ENCODE measurements around the gene GLRA3.
"Not testable (repeated sequence)": the region's sequence is repeated elsewhere in the genome, so short reads cannot be mapped to it uniquely, and the experiment has no call there.

The GLRA3 gene

GRCh38 chr4:174714393-174715211, 114.4 kb downstream of the GLRA3 start:
- no peak for DNase-seq (ENCODE audit: low read depth)

- no peak for DNase-seq (ENCODE audit: low read depth)
Observed at GRCh38 chr4:174713821-174714220, 115.2 kb downstream of the GLRA3 start.

DNA sequence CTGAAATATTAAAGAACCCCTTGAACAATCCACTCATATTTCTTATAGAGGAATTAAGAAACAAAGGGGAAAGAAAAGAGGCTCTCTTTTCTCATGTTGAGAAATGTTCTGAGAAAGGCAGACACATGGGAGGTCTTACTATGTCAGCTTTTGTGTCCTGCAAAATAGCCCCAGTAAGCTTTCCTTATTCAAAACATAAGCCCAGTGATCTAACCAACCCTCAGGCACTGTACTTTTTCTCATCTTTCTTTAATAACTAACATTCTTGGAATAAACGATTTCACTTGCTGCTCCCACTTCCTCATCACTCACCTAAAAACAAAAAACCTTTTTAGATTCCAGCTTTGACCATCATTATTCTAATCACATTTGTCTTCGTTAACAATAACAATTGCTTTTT, 115.9 kb downstream of the GLRA3 start:
- DNase-seq (ENCODE audit: low read depth), result no peak

- DNase-seq (ENCODE audit: low read depth), result no peak
Observed at GRCh38 chr4:174709526-174709925, 119.5 kb downstream of the GLRA3 start.

- DNase-seq (ENCODE audit: low read depth), result no peak
Observed at GRCh38 chr4:174708381-174708780, 120.7 kb downstream of the GLRA3 start.

- no peak for DNase-seq (ENCODE audit: low read depth)
Observed at GRCh38 chr4:174707902-174708301, 121.1 kb downstream of the GLRA3 start.

- DNase-seq (ENCODE audit: low read depth), result no peak
Observed at GRCh38 chr4:174707051-174707676, 121.9 kb downstream of the GLRA3 start.

DNA sequence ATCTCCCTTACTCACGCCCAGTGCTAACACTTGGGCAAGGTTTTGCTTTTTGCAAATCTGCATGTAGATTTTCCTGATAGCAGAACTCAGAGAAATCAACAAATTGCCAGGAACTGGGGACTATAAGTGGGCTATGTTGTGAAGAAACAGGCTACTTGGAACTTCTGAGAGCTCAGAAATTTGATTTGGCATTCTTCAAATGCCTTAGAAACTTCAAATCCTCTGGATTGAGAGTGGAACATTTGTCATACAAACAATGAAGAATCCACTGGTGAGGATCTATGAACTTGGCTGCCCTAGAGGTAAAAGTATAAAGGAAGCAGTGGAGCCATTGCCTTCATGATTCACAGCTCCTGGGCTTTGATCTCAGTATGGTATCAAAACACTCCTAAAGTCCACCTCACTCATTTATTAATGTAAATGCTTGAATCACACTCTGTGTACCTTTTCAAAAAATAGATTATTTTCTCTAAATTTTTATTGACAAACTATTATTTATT, 126.0 kb downstream of the GLRA3 start:
- no peak for DNase-seq (ENCODE audit: low read depth)

- DNase-seq (ENCODE audit: low read depth), result no peak
Observed at GRCh38 chr4:174699654-174700053, 129.4 kb downstream of the GLRA3 start.

DNA sequence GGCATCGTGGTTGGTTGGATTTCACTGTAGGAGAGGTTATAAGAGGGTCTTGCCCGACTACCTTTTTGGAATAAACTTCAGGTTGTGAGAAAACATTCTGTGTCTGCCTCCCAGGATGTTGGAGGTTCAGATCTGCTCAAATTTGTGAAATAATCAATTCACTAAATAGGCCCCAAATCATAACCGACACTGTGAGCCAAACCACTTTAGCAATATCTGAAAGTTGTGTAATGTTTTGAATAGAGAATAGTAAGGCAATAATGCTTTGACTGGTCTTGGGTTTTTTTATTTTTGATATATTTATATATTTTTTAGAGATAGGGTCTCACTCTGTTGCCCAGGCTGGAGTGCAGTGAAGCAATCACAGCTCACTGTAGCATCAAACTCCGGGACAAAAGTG, 131.2 kb downstream of the GLRA3 start:
- no peak for DNase-seq (ENCODE audit: low read depth)

GRCh38 chr4:174697202-174697601, 131.8 kb downstream of the GLRA3 start:
- no peak for DNase-seq (ENCODE audit: low read depth)

DNA sequence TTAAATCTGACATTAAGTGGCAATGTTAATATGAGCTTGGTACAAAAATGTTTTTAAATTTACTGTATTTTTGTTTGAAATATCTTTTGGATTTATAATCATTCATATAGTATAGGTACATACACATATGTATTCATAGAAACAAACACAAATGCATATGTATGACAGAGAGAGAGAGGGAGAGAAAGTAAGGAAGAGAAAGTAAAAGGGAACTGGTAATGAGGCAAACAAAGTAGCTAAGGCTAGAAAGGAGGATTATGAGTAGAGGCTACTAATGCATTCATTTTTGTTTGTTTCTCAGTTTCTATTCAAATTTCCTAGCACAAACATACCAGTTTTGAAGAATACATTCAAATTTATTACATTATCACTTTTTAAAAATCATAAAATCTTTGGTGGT, 132.4 kb downstream of the GLRA3 start:
- no peak for DNase-seq (ENCODE audit: low read depth)

- DNase-seq (ENCODE audit: low read depth), result not testable (repeated sequence)
Observed at GRCh38 chr4:174691876-174692275, 137.2 kb downstream of the GLRA3 start.

GRCh38 chr4:174690665-174691064, 138.4 kb downstream of the GLRA3 start:
- DNase-seq (ENCODE audit: low read depth), result no peak

GRCh38 chr4:174689618-174690017, 139.4 kb downstream of the GLRA3 start:
- no peak for DNase-seq (ENCODE audit: low read depth)

DNA sequence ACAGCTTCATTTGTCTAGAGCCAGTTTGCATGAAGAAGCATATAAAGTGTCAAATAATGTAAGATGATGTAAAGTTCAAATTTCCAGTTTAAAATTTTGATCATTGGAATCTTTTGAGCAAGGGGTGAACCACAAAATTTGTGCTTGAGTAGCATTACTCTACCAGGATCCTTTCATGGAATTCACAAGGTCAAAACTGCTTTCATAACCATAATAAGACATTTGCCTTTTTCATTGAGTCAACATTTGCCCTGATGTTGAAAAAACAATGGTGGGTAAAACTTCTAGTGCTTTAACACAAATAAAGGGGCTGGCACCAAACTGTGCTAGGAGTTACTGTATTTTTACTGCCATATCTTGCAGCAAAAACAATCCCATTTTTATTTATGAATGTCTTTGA, 142.2 kb downstream of the GLRA3 start:
- no peak for DNase-seq (ENCODE audit: low read depth)

- no peak for DNase-seq (ENCODE audit: low read depth)
Observed at GRCh38 chr4:174681723-174682300, 147.2 kb downstream of the GLRA3 start.

DNA sequence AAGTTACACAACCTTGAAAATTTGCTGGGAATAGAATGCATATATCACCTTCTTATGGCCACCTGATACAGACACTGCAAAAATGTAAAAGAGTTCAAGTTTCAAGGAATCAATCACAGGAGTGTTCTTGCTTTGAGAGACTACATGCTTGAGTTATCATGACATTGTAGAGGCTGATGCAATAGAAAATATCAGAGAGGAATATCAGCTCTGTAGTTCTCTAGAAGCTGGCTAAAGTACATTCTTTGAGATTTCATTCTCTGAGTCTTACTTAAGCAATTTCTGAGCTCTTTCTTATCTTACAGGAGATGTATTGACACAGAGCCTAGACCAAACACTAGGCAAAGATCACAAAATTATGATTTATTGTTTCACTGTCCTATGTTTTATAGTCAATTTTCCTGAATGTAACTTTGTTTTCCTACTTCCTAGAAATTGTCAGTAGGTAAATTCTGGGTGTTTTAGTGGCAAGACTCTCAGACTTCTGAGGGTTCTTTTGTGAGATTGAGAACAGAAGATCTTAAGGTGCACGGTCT, 154.7 kb downstream of the GLRA3 start:
- no peak for DNase-seq (ENCODE audit: low read depth)

DNA sequence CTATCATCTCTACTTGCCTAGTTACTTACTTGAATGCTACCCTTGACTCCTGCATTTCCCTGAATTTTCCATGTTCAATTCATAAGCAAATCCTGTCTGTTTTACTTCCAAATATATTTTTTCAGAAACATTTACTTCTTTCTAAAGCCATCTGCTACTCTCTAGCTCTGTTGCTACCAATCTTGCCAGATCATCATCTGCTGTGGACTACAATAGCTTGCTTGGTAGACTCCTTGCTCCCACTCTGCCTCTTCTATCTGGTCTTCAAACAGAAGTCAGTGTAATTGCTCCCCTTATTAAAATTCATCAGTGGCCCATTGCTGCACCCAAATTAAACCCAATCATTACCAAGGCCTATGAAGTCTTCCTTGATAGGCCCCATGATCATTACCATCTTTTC, 155.2 kb downstream of the GLRA3 start:
- no peak for DNase-seq (ENCODE audit: low read depth)

GRCh38 chr4:174672276-174672675, 156.8 kb downstream of the GLRA3 start:
- no peak for DNase-seq (ENCODE audit: low read depth)

- DNase-seq (ENCODE audit: low read depth), result no peak
Observed at GRCh38 chr4:174669270-174669669, 159.8 kb downstream of the GLRA3 start.

- no peak for DNase-seq (ENCODE audit: low read depth)
Observed at GRCh38 chr4:174665799-174666198, 163.2 kb downstream of the GLRA3 start.

- no peak for DNase-seq (ENCODE audit: low read depth)
Observed at GRCh38 chr4:174663216-174663615, 165.8 kb downstream of the GLRA3 start.
